GM12878 (cell line): ENCODE measurements around the gene GNGT2. TPM values are rescaled to one million over a fixed set of nuclear protein-coding genes. Genes with fewer than 3 reads are reported as not detected.

ENCODE experiments used
- ATAC-seq: fragments of 200-7000 bp; cut with Tn5 transposase; 3 replicates; pipeline ENCODE4 v1.9.1; 2020; ENCODE audit warnings: mild to moderate bottlenecking, moderate library complexity
- BruUV-seq: library from RNA; stranded (reverse); fragments of 400-500 nt; replicated peaks from 2 replicates; lab custom pipeline; 2021; lab: Mats Ljungman, UMichigan
- CTCF ChIA-PET: fragments of 300-600 bp; sonication (Branson Sonifier 250); formaldehyde crosslinking; extraction: SDS; loops from one replicate; lab custom pipeline; 2021; ENCODE audit warnings: inconsistent platforms; lab: Yijun Ruan, JAX
- POLR2A ChIA-PET: fragments of 350-600 bp; formaldehyde crosslinking; extraction: SDS; loops from one replicate; lab custom pipeline; 2021; ENCODE audit warnings: inconsistent platforms; lab: Charles Lee
- RAD21 ChIA-PET: fragments of 300-600 bp; sonication (Branson Sonifier 250); formaldehyde crosslinking; loops from one replicate; lab custom pipeline; 2023; ENCODE audit warnings: antibody characterized with exemption; ENCODE audit not compliant: unreplicated experiment; lab: Charles Lee
- SMC1A ChIA-PET: fragments of 300-600 bp; sonication (Branson Sonifier 250); formaldehyde crosslinking; loops from one replicate; lab custom pipeline; 2023; ENCODE audit not compliant: unreplicated experiment, uncharacterized antibody; lab: Charles Lee
- DNase-seq: peaks from one replicate; pipeline ENCODE4 v3.0.0-alpha.2; 2011; ENCODE audit warnings: low read depth, low spot score
- FAIRE-seq: peaks from 3 replicates; lab custom pipeline; 2011; peaks lifted over from hg19 to GRCh38; lab: Jason Lieb, UNC
- H2AFZ ChIP-seq: 2 replicates; pipeline ENCODE4 v1.6.0; 2011; ENCODE audit warnings: low read depth, low read length, control low read depth; ENCODE audit not compliant: control insufficient read depth
- H3K27ac ChIP-seq: 2 replicates; pipeline ENCODE4 v1.5.1; 2011; ENCODE audit warnings: control low read depth; ENCODE audit not compliant: control insufficient read depth, insufficient read depth
- H3K27me3 ChIP-seq, 2 experiments: replicated peaks in 1 of 2; 2 replicates each; pipeline versions ENCODE4 v1.6.0 to v1.6.1; 2011; ENCODE audit warnings: low read length in 1 of 2; ENCODE audit not compliant: control insufficient read depth in 2 of 2, insufficient read depth in 2 of 2
- H3K36me3 ChIP-seq, 2 experiments: 2 replicates each; pipeline ENCODE4 v1.5.1; 2011; ENCODE audit warnings: low read length in 1 of 2; ENCODE audit not compliant: control insufficient read depth in 2 of 2, insufficient read depth in 2 of 2
- H3K4me1 ChIP-seq: 2 replicates; pipeline ENCODE4 v1.6.1; 2011; ENCODE audit warnings: mild to moderate bottlenecking, low read length, moderate library complexity, mixed read lengths; ENCODE audit not compliant: control insufficient read depth, insufficient read depth
- H3K4me2 ChIP-seq: 2 replicates; pipeline ENCODE4 v1.6.0; 2011; ENCODE audit warnings: control low read depth; ENCODE audit not compliant: control insufficient read depth, insufficient read depth
- H3K4me3 ChIP-seq: fragments of 200-600 bp; sonication (generic); 2 replicates; pipeline ENCODE4 v1.5.1; 2016
- H3K79me2 ChIP-seq: 2 replicates; pipeline ENCODE4 v1.6.0; 2011; ENCODE audit warnings: low read length; ENCODE audit not compliant: control insufficient read depth, insufficient read depth
- H3K9ac ChIP-seq: 2 replicates; pipeline ENCODE4 v1.8.0; 2011; ENCODE audit warnings: low read length, control low read depth, mixed read lengths; ENCODE audit not compliant: control insufficient read depth, insufficient read depth
- H3K9me3 ChIP-seq: replicated peaks from 3 replicates; pipeline ENCODE4 v1.5.1; 2011; ENCODE audit warnings: mild to moderate bottlenecking, low read length; ENCODE audit not compliant: control insufficient read depth, insufficient read depth
- H4K20me1 ChIP-seq: 2 replicates; pipeline ENCODE4 v1.6.0; 2011; ENCODE audit not compliant: control insufficient read depth, insufficient read depth
- BACH1 ChIP-seq: fragments of 450-650 bp; IDR thresholded peaks from 2 replicates; pipeline ENCODE4 v1.6.1; 2017; ENCODE audit warnings: mild to moderate bottlenecking, borderline replicate concordance
- BHLHE40 ChIP-seq, 2 experiments: fragments of 450-650 bp in 1 of 2; IDR thresholded peaks; 2 replicates each; pipeline ENCODE4 v1.6.1; 2011 to 2017; ENCODE audit warnings: low read depth in 2 of 2, borderline replicate concordance in 1 of 2, improper control_type of control experiment in 1 of 2, low read length in 1 of 2, mild to moderate bottlenecking in 1 of 2
- CBX5 ChIP-seq: sonication (generic); IDR thresholded peaks from 2 replicates; pipeline ENCODE4 v1.6.1; 2016; ENCODE audit warnings: low read depth, moderate library complexity, mild to moderate bottlenecking, inconsistent platforms
- EED ChIP-seq: sonication (generic); IDR thresholded peaks from 2 replicates; pipeline ENCODE4 v1.6.1; 2016; ENCODE audit warnings: antibody characterized with exemption, low read depth
- EGR1 ChIP-seq, 2 experiments: IDR thresholded peaks; 1 replicate in 1 of 2; 2 replicates in 1 of 2; pipeline ENCODE4 v1.6.1; 2011 to 2012; ENCODE audit warnings: low read depth in 2 of 2, low read length in 2 of 2, borderline replicate concordance in 1 of 2, mild to moderate bottlenecking in 1 of 2, moderate library complexity in 1 of 2
- EP300 ChIP-seq, 2 experiments: fragments of 150-350 bp in 1 of 2; IDR thresholded peaks; 2 replicates each; pipeline ENCODE4 v1.6.1; 2011 to 2012; ENCODE audit warnings: low read depth in 2 of 2, low read length in 2 of 2, borderline replicate concordance in 1 of 2, improper control_type of control experiment in 1 of 2, inconsistent platforms in 1 of 2; ENCODE audit not compliant: control insufficient read depth in 1 of 2
- IKZF2 ChIP-seq, 2 experiments: fragments of 450-650 bp; IDR thresholded peaks; 2 replicates each; pipeline ENCODE4 v1.6.1; 2017; ENCODE audit warnings: mild to moderate bottlenecking in 2 of 2, moderate library complexity in 2 of 2
- LARP7 ChIP-seq: fragments of 450-650 bp; IDR thresholded peaks from 2 replicates; pipeline ENCODE4 v1.6.1; 2017; ENCODE audit warnings: mild to moderate bottlenecking
- MTA2 ChIP-seq: fragments of 450-650 bp; IDR thresholded peaks from 2 replicates; pipeline ENCODE4 v1.6.1; 2016; ENCODE audit warnings: low read depth, mild to moderate bottlenecking, moderate library complexity
- NFIC ChIP-seq: IDR thresholded peaks from 2 replicates; pipeline ENCODE4 v1.6.1; 2012; ENCODE audit warnings: low read depth, mild to moderate bottlenecking, inconsistent platforms, low read length, moderate library complexity
- POLR2A ChIP-seq: IDR thresholded peaks from 2 replicates; pipeline ENCODE4 v1.6.1; 2011; ENCODE audit warnings: low read depth, mild to moderate bottlenecking, low read length
- RUNX3 ChIP-seq: IDR thresholded peaks from 2 replicates; pipeline ENCODE4 v1.6.1; 2012; ENCODE audit warnings: low read length, inconsistent platforms
- SMC3 ChIP-seq: IDR thresholded peaks from 2 replicates; pipeline ENCODE4 v1.6.1; 2011; ENCODE audit warnings: low read length, improper control_type of control experiment, borderline replicate concordance
- SPI1 ChIP-seq: IDR thresholded peaks from 2 replicates; pipeline ENCODE4 v1.6.1; 2011; ENCODE audit warnings: low read depth, mild to moderate bottlenecking, low read length, moderate library complexity, borderline replicate concordance; ENCODE audit not compliant: insufficient read depth
- TBL1XR1 ChIP-seq: IDR thresholded peaks from 2 replicates; pipeline ENCODE4 v1.6.1; 2012; ENCODE audit warnings: low read depth, low read length, improper control_type of control experiment
- TCF12 ChIP-seq: IDR thresholded peaks from 2 replicates; pipeline ENCODE4 v1.6.1; 2011; ENCODE audit warnings: low read depth, mild to moderate bottlenecking, low read length
- ZNF622 ChIP-seq: fragments of 450-650 bp; IDR thresholded peaks from 2 replicates; pipeline ENCODE4 v1.6.1; 2017; ENCODE audit warnings: mild to moderate bottlenecking, inconsistent platforms
- WGBS: methylation state at CpG from one replicate; pipeline ENCODE4 v1.1.6; 2016; ENCODE audit warnings: low lambda C conversion rate; ENCODE audit not compliant: insufficient replicate concordance, insufficient coverage; ENCODE audit errors: missing lambda C conversion rate; 5-methylcytosine and 5-hydroxymethylcytosine counted together
- in situ Hi-C: fragments of 300-500 bp; cut with MboI; formaldehyde crosslinking; loops from 9 replicates; pipeline ENCODE4 v1.14.3; 2018; ENCODE audit warnings: mixed read lengths
- intact Hi-C: fragments of 100-400 bp; cut with micrococcal nuclease; formaldehyde crosslinking; loops from one replicate; pipeline ENCODE4 v1.14.2; 2022; ENCODE audit not compliant: unreplicated experiment
- polyA plus RNA-seq, 11 experiments: library from polyadenylated mRNA; depleted of rRNA in 4 of 11; unstranded in 6 of 11; stranded (reverse) in 5 of 11; fragments of >200 nt; fragmentation: Nextera tagmentation in 4 of 11; fragmentation: Illumina TruSeq in 1 of 11; extraction: Ambion mirVana in 4 of 11; extraction: Trizol in 1 of 11; gene quantifications; 1 replicate in 1 of 11; 2 replicates in 10 of 11; pipeline versions ENCODE4 v1.2.1 to v1.2.3, GENCODE V29; 2011 to 2016; ENCODE audit warnings: inconsistent platforms in 2 of 11, missing spikeins in 2 of 11, low read depth in 1 of 11
- total RNA-seq, 4 experiments: library from RNA; depleted of rRNA in 3 of 4; stranded (reverse); fragments of >200 nt in 3 of 4; fragmentation: Illumina TruSeq in 1 of 4; extraction: Trizol in 1 of 4; gene quantifications; 2 replicates each; pipeline versions ENCODE4 v1.2.1 to v1.2.3, GENCODE V29; 2013 to 2021
- TF ChIP-seq, protein P1 (sequence below): IDR thresholded peaks from 2 replicates; pipeline ENCODE4 v1.6.1; 2011; ENCODE audit warnings: low read depth, mild to moderate bottlenecking, low read length, moderate library complexity, borderline replicate concordance; ENCODE audit errors: extremely low read depth
- TF ChIP-seq, protein P2 (sequence below), 3 experiments: IDR thresholded peaks in 2 of 3; conservative IDR thresholded peaks in 1 of 3; 2 replicates each; pipeline ENCODE4 v1.5.1; 2011; ENCODE audit warnings: low read depth in 3 of 3, low read length in 3 of 3, mild to moderate bottlenecking in 3 of 3, control low read depth in 2 of 3, moderate library complexity in 2 of 3, inconsistent platforms in 1 of 3, mixed read lengths in 1 of 3; ENCODE audit not compliant: control insufficient read depth in 2 of 3, insufficient read depth in 1 of 3; ENCODE audit errors: extremely low read depth in 1 of 3

The GNGT2 gene
- total and polyA plus RNA-seq, 10 of the 15 experiments (the other 5 are each of a cell fraction or from before 2014, with no cell fraction given) = 15.3 to 60.4 (median 32.0) TPM

DNA sequence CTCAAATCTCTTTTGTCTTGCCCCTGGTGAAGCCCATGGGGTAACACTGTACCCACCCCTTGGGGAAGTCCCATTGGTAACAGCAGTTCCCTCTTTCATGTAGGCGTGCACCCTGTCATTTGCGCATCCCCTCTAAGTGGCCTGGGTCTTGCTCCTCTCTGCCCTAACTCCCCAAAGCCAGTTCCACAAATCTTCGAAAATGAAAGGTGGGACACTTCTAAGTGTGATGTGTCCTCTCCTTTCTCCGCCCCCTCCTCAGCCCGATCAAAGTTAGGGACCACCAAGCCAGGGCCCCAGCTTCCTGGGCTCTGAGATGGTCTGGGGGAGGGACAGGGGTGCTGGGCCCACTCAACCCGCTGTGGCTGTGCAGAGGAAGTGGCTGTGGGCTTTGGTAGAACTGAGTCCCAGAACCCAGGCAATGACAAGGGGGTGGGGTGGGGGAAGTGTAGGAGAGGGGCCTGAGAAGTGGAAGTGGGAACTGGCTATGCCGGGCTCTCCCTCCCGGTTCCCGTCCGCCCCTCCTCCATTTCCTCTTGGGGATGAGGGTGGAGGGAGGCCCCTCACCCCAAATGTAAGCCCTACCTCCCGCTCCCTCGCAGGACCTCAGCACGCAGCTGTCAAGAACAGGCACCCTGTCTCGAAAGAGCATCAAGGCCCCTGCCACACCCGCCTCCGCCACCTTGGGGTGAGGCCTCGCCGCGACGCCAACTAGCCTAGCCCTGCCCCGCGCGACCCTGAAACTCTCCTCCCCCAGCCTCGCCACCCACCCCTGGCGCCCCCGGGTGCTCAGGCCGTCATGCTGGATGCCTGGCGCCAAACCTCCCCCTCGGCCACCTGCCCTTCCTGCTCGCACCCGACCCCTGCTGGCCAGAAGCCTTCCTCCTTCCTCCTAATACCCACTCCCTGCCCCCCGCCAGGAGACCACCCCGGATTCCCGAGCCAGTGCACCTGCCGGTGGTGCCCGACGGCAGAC, 8.9 kb upstream of the GNGT2 start:
- FAIRE-seq (peak; percentile 68), ATAC-seq (peak; percentile 72), DNase-seq (peak; percentile 76)
- Histone ChIP-seq H3K9me3 (no peaks in the 10 kb centered on the region), H3K27ac (peak overlapping the region; percentile 77), H2AFZ (peak overlapping the region; percentile 37), H3K27me3 (no peaks in the 10 kb centered on the region), H3K79me2 (peaks cover 33% of the 10 kb centered on the region), H3K4me1 (peaks cover 74% of the 10 kb centered on the region), H3K4me2 (peak overlapping the region; percentile 99), H3K4me3 (peak overlapping the region; percentile 25; the same call in 1 of the 2 replicates), H3K36me3 (peaks cover 11 to 28% of the 10 kb centered on the region in 2 experiments), H4K20me1 (0 out of 2 replicates have a peak, but pooled peaks cover 7% of the 10 kb centered on the region), H3K9ac (peak overlapping the region; percentile 49)
- intact Hi-C loops = loop anchor here (1.0 to 5.0 kb wide), 2 partner anchors 27 to 302 kb away; no protein-coding TSS in a partner anchor
- RAD21 ChIA-PET = interaction anchor here (0.6 to 13.4 kb wide), 5 partner anchors 9 to 343 kb away, joined by 3 to 355 read pairs (median 4); partner anchors contain the start of genes ABI3 and GNGT2
- SMC1A ChIA-PET = interaction anchor here (1.1 to 16.8 kb wide), 4 partner anchors 9 to 39 kb away, joined by 3 to 354 read pairs (median 5); partner anchors contain the start of gene ABI3
- CTCF ChIA-PET = interaction anchor here (1.0 to 8.5 kb wide), 6 partner anchors 9 to 385 kb away, joined by 3 to 127 read pairs (median 4); no protein-coding TSS in a partner anchor
- 14% methylated on average over 35 of the region's 37 CpGs for WGBS
- no TSS peak for BruUV-seq
- POLR2A ChIA-PET = interaction anchor here (0.9 to 13.2 kb wide), 3 partner anchors 10 to 121 kb away, joined by 4 to 537 read pairs (median 7); no protein-coding TSS in a partner anchor
- in situ Hi-C loops = no loop called here
- no peak for TF ChIP-seq TBL1XR1
- TF ChIP-seq ZNF622 = no peak
- TF ChIP-seq CBX5 = no peak
- TF ChIP-seq SPI1 = peak; percentile 74
- peak; percentile 40; the same call in 1 of the 2 replicates for TF ChIP-seq SMC3
- TF ChIP-seq LARP7 = peak; percentile 14; the same call in 1 of the 2 replicates
- TF ChIP-seq IKZF2 (IDR thresholded peaks at IDR 0.05) = peak; percentile 43 to 45; a peak in 2 of 4 replicates
- TF ChIP-seq EGR1 (IDR thresholded peaks at IDR 0.05; ENCODE audit: borderline replicate concordance in 1 of 2, low read depth in 2 of 2, low read length in 2 of 2) = peak in 1 of 2 experiments; percentile 62; a peak in 1 of 3 replicates
- TF ChIP-seq BHLHE40 (IDR thresholded peaks at IDR 0.05; ENCODE audit: borderline replicate concordance in 1 of 2, low read depth in 2 of 2, low read length in 1 of 2) = peak; percentile 12 to 15; a peak in 2 of 4 replicates
- peak; percentile 57; the same call in 1 of the 2 replicates for TF ChIP-seq NFIC
- peak; percentile 73 for TF ChIP-seq TCF12
- 0 out of 2 replicates have a peak, but pooled peaks have one; percentile 31 for TF ChIP-seq BACH1
- peak; percentile 73 for TF ChIP-seq RUNX3
- TF ChIP-seq, protein P1, sequence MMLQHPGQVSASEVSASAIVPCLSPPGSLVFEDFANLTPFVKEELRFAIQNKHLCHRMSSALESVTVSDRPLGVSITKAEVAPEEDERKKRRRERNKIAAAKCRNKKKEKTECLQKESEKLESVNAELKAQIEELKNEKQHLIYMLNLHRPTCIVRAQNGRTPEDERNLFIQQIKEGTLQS = no peak
- TF ChIP-seq EP300 (IDR thresholded peaks at IDR 0.05; ENCODE audit: borderline replicate concordance in 1 of 2, control insufficient read depth in 1 of 2, low read depth in 2 of 2, low read length in 2 of 2) = 0 out of 4 replicates have a peak, but pooled peaks of 1 of the 2 experiments have one; percentile 9
- TF ChIP-seq MTA2 = no peak
- TF ChIP-seq, protein P2, sequence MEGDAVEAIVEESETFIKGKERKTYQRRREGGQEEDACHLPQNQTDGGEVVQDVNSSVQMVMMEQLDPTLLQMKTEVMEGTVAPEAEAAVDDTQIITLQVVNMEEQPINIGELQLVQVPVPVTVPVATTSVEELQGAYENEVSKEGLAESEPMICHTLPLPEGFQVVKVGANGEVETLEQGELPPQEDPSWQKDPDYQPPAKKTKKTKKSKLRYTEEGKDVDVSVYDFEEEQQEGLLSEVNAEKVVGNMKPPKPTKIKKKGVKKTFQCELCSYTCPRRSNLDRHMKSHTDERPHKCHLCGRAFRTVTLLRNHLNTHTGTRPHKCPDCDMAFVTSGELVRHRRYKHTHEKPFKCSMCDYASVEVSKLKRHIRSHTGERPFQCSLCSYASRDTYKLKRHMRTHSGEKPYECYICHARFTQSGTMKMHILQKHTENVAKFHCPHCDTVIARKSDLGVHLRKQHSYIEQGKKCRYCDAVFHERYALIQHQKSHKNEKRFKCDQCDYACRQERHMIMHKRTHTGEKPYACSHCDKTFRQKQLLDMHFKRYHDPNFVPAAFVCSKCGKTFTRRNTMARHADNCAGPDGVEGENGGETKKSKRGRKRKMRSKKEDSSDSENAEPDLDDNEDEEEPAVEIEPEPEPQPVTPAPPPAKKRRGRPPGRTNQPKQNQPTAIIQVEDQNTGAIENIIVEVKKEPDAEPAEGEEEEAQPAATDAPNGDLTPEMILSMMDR (IDR thresholded peaks at IDR 0.05 in 2 of 3, conservative IDR thresholded peaks at IDR 0.05 in 1 of 3; ENCODE audit: control insufficient read depth in 2 of 3, extremely low read depth in 1 of 3, insufficient read depth in 1 of 3, low read depth in 3 of 3, low read length in 3 of 3) = peak; percentile 42 to 70 (median 45)
- peak; percentile 42 for TF ChIP-seq POLR2A
- peak; percentile 56; the same call in 1 of the 2 replicates for TF ChIP-seq EED
